DMS 273 treated with DMSO at 0.1 percent for 48 hours (cell line): ENCODE data around the gene FOXD1.
A peak's percentile ranks its signal among the peaks of the same experiment; 100 is the strongest.
"Not testable (repeated sequence)": the region's sequence is repeated elsewhere in the genome, so short reads cannot be mapped to it uniquely, and the experiment has no call there.

Source experiments
- DNase-seq: peaks from one replicate; lab custom pipeline; 2025; lab: John Stamatoyannopoulos, UW

The FOXD1 gene

GRCh38 chr5:73448463-73449136 lies at the start of gene FOXD1:
Gene FOXD1, minus strand, starts transcription at chr5:73448777. Its CDS starts 415 bp downstream, at chr5:73448362.
- DNase-seq: peak; percentile 90

- no peak for DNase-seq
Measured at GRCh38 chr5:73497497-73498056, 49.0 kb upstream of the FOXD1 start.

GRCh38 chr5:73496984-73497457 lies 48.4 kb upstream of the FOXD1 start:
- peak; percentile 92 for DNase-seq

GRCh38 chr5:73495772-73496335 lies 47.3 kb upstream of the FOXD1 start:
- no peak for DNase-seq

GRCh38 chr5:73494721-73495120 lies 46.1 kb upstream of the FOXD1 start:
- DNase-seq: no peak

GRCh38 chr5:73493421-73493820 lies 44.8 kb upstream of the FOXD1 start:
- no peak for DNase-seq

GRCh38 chr5:73491155-73491554 lies 42.6 kb upstream of the FOXD1 start:
- no peak for DNase-seq

- no peak for DNase-seq
Measured at GRCh38 chr5:73490088-73490487, 41.5 kb upstream of the FOXD1 start.

- DNase-seq: no peak
Measured at GRCh38 chr5:73488806-73489205, 40.2 kb upstream of the FOXD1 start.

GRCh38 chr5:73487815-73488214 lies 39.2 kb upstream of the FOXD1 start:
- DNase-seq: no peak

GRCh38 chr5:73487257-73487656 lies 38.7 kb upstream of the FOXD1 start:
- DNase-seq: not testable (repeated sequence)

- no peak for DNase-seq
Measured at GRCh38 chr5:73486119-73486899, 37.7 kb upstream of the FOXD1 start.

- no peak for DNase-seq
Measured at GRCh38 chr5:73485715-73486114, 37.1 kb upstream of the FOXD1 start.

- no peak for DNase-seq
Measured at GRCh38 chr5:73484511-73484910, 35.9 kb upstream of the FOXD1 start.

- no peak for DNase-seq
Measured at GRCh38 chr5:73483676-73484075, 35.1 kb upstream of the FOXD1 start.

- DNase-seq: no peak
Measured at GRCh38 chr5:73482383-73483136, 34.0 kb upstream of the FOXD1 start.

GRCh38 chr5:73480500-73480899 lies 31.9 kb upstream of the FOXD1 start:
- DNase-seq: no peak

GRCh38 chr5:73472116-73472515 lies 23.5 kb upstream of the FOXD1 start:
- no peak for DNase-seq

GRCh38 chr5:73471654-73472053 lies 23.1 kb upstream of the FOXD1 start:
- DNase-seq: no peak

- DNase-seq: no peak
Measured at GRCh38 chr5:73469878-73470277, 21.3 kb upstream of the FOXD1 start.

- DNase-seq: not testable (repeated sequence)
Measured at GRCh38 chr5:73468638-73469037, 20.1 kb upstream of the FOXD1 start.
